SKM-1 treated with dmso at 0.1 percent for 144 hours (cell line): ENCODE results near the gene RAB14.
"Not testable (repeated sequence)": the region's sequence is repeated elsewhere in the genome, so short reads cannot be mapped to it uniquely, and the experiment has no call there.

Experiments
- DNase-seq: peaks from one replicate; lab custom pipeline; 2025; ENCODE audit not compliant: unreplicated experiment; lab: John Stamatoyannopoulos, UW

Gene RAB14

GRCh38 chr9:121168052-121168451, 33.6 kb downstream of the RAB14 start:
- DNase-seq: no peak

DNA sequence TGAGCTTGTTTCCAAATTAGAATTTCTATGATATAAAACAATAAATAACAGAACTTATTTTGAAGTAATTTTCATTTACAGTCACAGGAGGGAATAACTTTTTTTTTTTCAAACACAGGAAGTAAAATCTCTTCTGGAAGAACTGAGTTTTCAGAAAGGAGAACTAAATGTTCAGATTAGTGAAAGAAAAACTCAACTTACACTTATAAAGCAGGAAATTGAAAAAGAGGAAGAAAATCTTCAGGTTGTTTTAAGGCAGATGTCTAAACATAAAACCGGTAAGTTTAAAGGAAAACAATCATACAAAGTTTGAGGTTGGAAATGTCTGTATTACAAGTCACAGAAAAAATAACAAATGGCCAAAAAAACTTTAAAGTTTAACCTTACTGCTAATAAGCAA, 41.6 kb downstream of the RAB14 start:
- peak; percentile 70 for DNase-seq

DNA sequence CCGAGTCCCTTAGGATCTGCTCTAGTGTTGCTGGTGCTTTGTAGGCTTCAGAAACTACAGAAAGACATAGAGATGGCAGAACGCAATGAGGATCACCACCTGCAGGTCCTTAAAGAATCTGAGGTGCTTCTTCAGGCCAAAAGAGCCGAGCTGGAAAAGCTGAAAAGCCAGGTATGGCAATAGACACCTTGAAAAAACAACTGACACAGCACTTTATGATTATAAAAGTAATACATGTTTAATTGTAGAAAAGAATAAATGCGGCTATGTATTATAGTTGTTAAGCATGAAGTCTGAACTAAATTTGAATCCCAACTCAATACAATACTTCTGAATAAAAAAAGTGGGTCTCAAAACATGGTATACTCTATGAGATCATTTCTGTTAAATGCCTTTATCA, 43.7 kb downstream of the RAB14 start:
- no peak for DNase-seq

GRCh38 chr9:121156263-121156731, 45.4 kb downstream of the RAB14 start:
- no peak for DNase-seq

GRCh38 chr9:121154782-121155181, 46.9 kb downstream of the RAB14 start:
- DNase-seq: no peak

- no peak for DNase-seq
Observed at GRCh38 chr9:121153642-121154041, 48.0 kb downstream of the RAB14 start.

DNA sequence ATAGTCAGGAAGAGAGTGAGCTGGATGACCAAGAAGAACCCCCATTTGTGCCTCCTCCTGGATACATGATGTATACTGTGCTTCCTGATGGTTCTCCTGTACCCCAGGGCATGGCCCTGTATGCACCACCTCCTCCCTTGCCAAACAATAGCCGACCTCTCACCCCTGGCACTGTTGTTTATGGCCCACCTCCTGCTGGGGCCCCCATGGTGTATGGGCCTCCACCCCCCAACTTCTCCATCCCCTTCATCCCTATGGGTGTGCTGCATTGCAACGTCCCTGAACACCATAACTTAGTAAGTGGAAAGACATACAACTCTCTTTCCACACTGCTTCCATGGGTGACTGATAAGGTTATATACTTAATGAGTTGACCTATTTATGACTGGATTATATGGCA, 51.5 kb downstream of the RAB14 start:
- no peak for DNase-seq

DNA sequence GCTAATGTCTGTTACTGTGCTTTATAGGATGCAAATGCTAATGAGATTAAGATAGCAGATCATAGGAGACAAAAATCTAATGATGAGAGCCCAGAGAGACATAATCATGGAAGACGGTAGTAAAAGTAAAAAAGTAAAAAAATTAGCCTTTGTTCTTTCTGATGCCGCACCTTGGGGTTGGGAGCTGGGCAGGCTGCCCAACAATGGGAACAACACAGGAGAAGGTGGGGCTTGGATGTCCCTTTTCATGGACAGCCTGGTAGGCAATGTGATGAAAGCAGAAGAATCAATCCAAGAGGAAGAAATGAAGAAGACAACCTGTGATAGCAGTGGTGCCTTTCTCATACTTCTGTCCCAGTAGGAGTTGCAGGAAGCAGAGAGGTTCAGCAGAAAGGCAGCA, 57.2 kb downstream of the RAB14 start:
- no peak for DNase-seq

DNA sequence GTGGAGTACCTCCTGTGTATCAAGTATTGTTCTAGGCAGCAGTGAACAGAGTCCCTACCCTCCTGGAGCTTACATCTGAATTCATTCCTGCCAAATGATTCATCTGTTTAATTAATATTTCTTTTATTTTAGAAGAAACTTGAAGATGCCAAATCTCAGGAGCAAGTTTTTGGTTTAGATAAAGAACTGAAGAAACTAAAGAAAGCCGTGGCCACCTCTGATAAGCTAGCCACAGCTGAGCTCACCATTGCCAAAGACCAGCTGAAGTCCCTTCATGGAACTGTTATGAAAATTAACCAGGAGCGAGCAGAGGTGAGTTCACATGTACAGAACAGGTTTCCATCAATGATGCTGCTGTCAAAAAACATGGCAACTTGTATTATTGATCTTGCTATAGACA, 57.9 kb downstream of the RAB14 start:
- DNase-seq: no peak

DNA sequence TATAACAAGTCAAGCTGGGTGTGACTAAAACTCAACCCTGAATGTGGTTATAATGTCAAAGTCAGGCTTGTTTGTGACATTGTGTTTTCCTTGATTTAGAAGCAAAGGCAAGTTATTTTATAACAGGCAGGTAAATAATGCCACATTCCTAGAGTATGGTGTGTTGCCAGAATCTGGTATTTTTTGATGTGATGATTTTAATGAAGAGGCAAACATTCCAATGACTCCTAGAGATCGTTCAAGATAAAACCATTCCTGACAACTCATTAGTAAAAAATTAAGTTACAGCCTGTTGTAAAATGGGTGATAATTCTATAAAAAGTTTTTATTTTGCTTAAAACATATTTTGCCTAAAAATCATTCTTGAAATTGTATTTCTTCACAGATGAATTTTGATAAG, 60.0 kb downstream of the RAB14 start:
- no peak for DNase-seq

- no peak for DNase-seq
Observed at GRCh38 chr9:121141306-121141705, 60.4 kb downstream of the RAB14 start.

DNA sequence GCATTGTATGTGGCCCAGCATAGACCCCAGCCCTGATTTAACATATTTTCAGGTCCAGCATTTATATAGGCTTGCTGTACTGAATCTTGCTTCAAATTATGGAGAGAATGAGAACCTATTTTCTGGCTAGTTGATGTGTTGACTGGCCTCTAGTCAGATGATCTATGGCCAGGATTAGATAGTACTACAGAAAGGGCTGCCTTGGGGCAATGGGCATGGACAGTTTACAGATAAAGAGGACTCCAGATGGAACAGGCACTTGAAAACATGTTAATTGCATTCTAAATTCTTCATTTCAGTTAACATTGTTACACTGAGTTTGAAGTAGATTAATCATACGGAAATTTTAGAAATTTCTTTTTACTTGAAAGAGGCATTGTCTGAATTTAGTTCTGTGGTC, 61.5 kb downstream of the RAB14 start:
- no peak for DNase-seq

- DNase-seq: no peak
Observed at GRCh38 chr9:121138973-121139372, 62.7 kb downstream of the RAB14 start.

- no peak for DNase-seq
Observed at GRCh38 chr9:121138561-121138960, 63.1 kb downstream of the RAB14 start.

DNA sequence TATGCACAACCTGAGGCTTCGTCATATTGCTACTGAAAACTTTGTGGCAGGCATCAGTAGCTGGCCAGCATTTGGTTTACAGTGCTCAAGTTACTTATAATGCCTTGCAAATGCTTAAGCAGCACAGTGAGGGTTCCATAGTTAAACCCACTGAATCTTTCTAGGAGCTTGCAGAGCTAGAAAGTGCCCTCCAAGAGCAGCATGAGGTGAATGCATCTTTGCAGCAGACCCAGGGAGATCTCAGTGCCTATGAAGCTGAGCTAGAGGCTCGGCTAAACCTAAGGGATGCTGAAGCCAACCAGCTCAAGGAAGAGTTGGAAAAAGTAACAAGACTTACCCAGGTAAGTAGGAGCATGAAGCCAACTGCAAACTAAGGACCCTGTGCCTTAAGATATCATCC, 66.0 kb downstream of the RAB14 start:
- DNase-seq: no peak

DNA sequence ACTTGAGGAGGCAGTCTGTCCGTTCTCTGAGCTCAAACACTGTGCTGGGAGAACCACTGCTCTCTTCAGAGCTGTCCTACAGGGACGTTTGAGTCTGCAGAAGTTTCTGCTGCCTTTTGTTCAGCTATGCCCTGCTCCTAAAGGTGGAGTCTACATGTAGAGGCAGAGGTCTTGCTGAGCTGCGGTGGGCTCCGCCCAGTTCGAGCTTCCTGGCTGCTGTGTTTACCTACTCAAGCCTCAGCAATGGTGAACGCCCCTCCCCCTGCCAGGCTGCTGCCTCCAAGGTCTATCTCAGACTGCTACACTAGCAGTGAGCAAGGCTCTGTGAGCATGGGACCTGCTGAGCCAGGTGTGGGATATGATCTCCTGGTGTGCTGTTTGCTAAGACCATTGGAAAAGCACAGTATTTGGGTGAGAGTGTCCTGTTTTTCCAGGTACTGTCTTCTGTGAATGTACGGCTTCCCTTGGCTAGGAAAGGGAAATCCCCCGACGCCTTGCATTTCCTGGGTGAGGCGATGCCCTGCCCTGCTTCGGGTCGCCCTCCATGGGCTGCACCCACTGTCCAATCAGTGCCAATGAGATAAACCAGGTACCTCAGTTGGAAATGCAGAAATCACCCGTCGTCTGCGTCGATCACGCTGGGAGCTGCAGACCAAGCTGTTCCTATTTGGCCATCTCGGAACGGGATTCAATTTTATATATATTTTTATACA, 68.4 kb downstream of the RAB14 start:
- no peak for DNase-seq

DNA sequence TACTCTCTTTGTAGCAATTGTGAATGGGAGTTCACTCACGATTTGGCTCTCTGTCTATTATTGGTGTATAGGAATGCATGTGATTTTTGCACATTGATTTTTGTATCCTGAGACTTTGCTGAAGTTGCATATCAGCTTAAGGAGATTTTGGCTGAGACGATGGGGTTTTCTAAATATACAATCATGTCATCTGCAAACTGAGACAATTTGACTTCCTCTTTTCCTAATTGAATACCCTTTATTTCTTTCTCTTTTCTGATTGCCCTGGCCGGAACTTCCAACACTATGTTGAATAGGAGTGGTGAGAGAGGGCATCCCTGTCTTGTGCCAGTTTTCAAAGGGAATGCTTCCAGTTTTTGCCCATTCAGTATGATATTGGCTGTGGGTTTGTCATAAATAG, 72.3 kb downstream of the RAB14 start:
- DNase-seq: not testable (repeated sequence)
